ENCODE data around the gene GPN1. TPM values are rescaled to one million over a fixed set of nuclear protein-coding genes. Genes with fewer than 3 reads are reported as not detected.
"Not testable (repeated sequence)": the region's sequence is repeated elsewhere in the genome, so short reads cannot be mapped to it uniquely, and the experiment has no call there.

GPN1 gene
- total RNA-seq, 1 donor, result 40.2 TPM

- TF ChIP-seq CTCF (IDR thresholded peaks at IDR 0.05; ENCODE audit: insufficient read depth, low read length), result no peak
- peak overlapping the region; percentile 96 for H3K4me3 ChIP-seq (ENCODE audit: low read depth, low read length)
- peak; percentile 83 for DNase-seq (ENCODE audit: low read depth)
Measured at GRCh38 chr2:27627963-27628766, 685 bp upstream of the GPN1 start.

GRCh38 chr2:27630257-27630656 is 1.4 kb downstream of the GPN1 start:
- H3K4me3 ChIP-seq (ENCODE audit: low read depth, low read length); DNase-seq (ENCODE audit: low read depth): not testable (repeated sequence)

- no peak for DNase-seq (ENCODE audit: low read depth)
- H3K4me3 ChIP-seq (ENCODE audit: low read depth, low read length), result no peak overlapping the region
- TF ChIP-seq CTCF (IDR thresholded peaks at IDR 0.05; ENCODE audit: insufficient read depth, low read length), result no peak
Measured at GRCh38 chr2:27634291-27634690, 5.4 kb downstream of the GPN1 start.

- DNase-seq (ENCODE audit: low read depth), result no peak
- H3K4me3 ChIP-seq (ENCODE audit: low read depth, low read length), result no peak overlapping the region
- TF ChIP-seq CTCF (IDR thresholded peaks at IDR 0.05; ENCODE audit: insufficient read depth, low read length), result no peak
Measured at GRCh38 chr2:27636766-27637165, 7.9 kb downstream of the GPN1 start.

GRCh38 chr2:27638037-27638637 is 9.3 kb downstream of the GPN1 start:
- DNase-seq (ENCODE audit: low read depth), result peak; percentile 42
- no peak for TF ChIP-seq CTCF (IDR thresholded peaks at IDR 0.05; ENCODE audit: insufficient read depth, low read length)
- no peak overlapping the region for H3K4me3 ChIP-seq (ENCODE audit: low read depth, low read length)

- TF ChIP-seq CTCF (IDR thresholded peaks at IDR 0.05; ENCODE audit: insufficient read depth, low read length), result no peak
- no peak overlapping the region for H3K4me3 ChIP-seq (ENCODE audit: low read depth, low read length)
- DNase-seq (ENCODE audit: low read depth), result peak; percentile 25
Measured at GRCh38 chr2:27638709-27639108, 9.9 kb downstream of the GPN1 start.

- no peak for TF ChIP-seq CTCF (IDR thresholded peaks at IDR 0.05; ENCODE audit: insufficient read depth, low read length)
- no peak overlapping the region for H3K4me3 ChIP-seq (ENCODE audit: low read depth, low read length)
- no peak for DNase-seq (ENCODE audit: low read depth)
Measured at GRCh38 chr2:27640722-27641245, 11.9 kb downstream of the GPN1 start.

All from fibroblast of the aortic adventitia (primary cell).